Tibial artery (tissue), 4 donors: ENCODE results near the gene FAR2.
A peak's percentile ranks its signal among the peaks of the same experiment; 100 is the strongest.

ENCODE experiments used
- DNase-seq, 2 donors: peaks; one replicate each; pipeline ENCODE4 v3.0.0-alpha.2; 2019
- H3K27ac ChIP-seq, 2 donors: fragments of 200-600 bp; sonication (generic) in 1 of 2; 1 replicate in 1 of 2; 2 replicates in 1 of 2; pipeline ENCODE4 v1.5.1; 2018 to 2019; ENCODE audit warnings: mild to moderate bottlenecking in 1 of 2
- H3K27me3 ChIP-seq, 2 donors: fragments of 200-600 bp; sonication (generic) in 1 of 2; one replicate each; pipeline versions ENCODE4 v1.5.1 to v1.6.0; 2016 to 2019
- H3K36me3 ChIP-seq, 3 donors: fragments of 200-600 bp; sonication (generic) in 2 of 3; one replicate each; pipeline ENCODE4 v1.5.1; 2016 to 2019; ENCODE audit warnings: mild to moderate bottlenecking in 2 of 3
- H3K4me1 ChIP-seq, 4 donors: fragments of 200-600 bp; sonication (generic) in 2 of 4; 1 replicate in 3 of 4; 2 replicates in 1 of 4; pipeline ENCODE4 v1.5.1; 2016 to 2019
- H3K4me3 ChIP-seq, 2 donors: fragments of 200-600 bp; sonication (generic) in 1 of 2; 1 replicate in 1 of 2; 2 replicates in 1 of 2; pipeline ENCODE4 v1.5.1; 2018 to 2019; ENCODE audit warnings: mild to moderate bottlenecking in 2 of 2
- H3K9me3 ChIP-seq, 3 donors: fragments of 200-600 bp; sonication (generic) in 1 of 3; one replicate each; pipeline ENCODE4 v1.5.1; 2016 to 2019
- intact Hi-C: fragments of 100-400 bp; cut with DNase I; formaldehyde crosslinking; loops from one replicate; pipeline ENCODE4 v1.15.0; 2023; ENCODE audit warnings: low total_unique reads
- TF ChIP-seq, protein P1 (sequence below), 2 experiments: fragments of 200-600 bp in 1 of 2; fragments of 450-650 bp in 1 of 2; IDR thresholded peaks; one replicate each; pipeline ENCODE4 v1.5.1; 2017 to 2019; ENCODE audit warnings: antibody characterized with exemption in 2 of 2, mild to moderate bottlenecking in 1 of 2, moderate library complexity in 1 of 2

The FAR2 gene

DNA sequence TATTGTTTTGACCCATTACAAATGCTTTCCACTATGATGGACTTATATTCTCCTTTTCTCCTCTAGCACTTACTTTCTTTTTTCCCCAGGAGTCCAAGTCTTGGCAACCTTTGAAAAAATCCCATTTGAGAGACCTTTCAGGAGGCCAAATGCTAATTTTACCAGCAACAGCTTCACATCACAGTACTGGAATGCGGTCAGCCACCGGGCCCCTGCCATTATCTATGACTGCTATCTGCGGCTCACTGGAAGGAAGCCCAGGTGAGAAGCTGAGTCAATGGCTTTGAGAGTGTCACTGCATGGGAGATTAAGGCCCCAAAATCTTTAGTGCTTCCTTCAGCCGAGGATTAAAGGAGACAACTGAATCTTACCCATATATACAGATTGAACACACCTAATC, 167.7 kb downstream of the FAR2 start:
- TF ChIP-seq, protein P1, sequence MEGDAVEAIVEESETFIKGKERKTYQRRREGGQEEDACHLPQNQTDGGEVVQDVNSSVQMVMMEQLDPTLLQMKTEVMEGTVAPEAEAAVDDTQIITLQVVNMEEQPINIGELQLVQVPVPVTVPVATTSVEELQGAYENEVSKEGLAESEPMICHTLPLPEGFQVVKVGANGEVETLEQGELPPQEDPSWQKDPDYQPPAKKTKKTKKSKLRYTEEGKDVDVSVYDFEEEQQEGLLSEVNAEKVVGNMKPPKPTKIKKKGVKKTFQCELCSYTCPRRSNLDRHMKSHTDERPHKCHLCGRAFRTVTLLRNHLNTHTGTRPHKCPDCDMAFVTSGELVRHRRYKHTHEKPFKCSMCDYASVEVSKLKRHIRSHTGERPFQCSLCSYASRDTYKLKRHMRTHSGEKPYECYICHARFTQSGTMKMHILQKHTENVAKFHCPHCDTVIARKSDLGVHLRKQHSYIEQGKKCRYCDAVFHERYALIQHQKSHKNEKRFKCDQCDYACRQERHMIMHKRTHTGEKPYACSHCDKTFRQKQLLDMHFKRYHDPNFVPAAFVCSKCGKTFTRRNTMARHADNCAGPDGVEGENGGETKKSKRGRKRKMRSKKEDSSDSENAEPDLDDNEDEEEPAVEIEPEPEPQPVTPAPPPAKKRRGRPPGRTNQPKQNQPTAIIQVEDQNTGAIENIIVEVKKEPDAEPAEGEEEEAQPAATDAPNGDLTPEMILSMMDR (IDR thresholded peaks at IDR 0.05): no peak
- H3K27ac ChIP-seq: no peak overlapping the region
- H3K36me3 ChIP-seq: no peaks in the 10 kb centered on the region
- H3K4me3 ChIP-seq: no peak overlapping the region
- H3K4me1 ChIP-seq: peaks cover 0 to 6% (median 0%) of the 10 kb centered on the region in 4 donors
- H3K27me3 ChIP-seq: no peaks in the 10 kb centered on the region
- peak in 1 of 2 donors; percentile 22 for DNase-seq
- H3K9me3 ChIP-seq: no peaks in the 10 kb centered on the region
- intact Hi-C loops: no loop called here

DNA sequence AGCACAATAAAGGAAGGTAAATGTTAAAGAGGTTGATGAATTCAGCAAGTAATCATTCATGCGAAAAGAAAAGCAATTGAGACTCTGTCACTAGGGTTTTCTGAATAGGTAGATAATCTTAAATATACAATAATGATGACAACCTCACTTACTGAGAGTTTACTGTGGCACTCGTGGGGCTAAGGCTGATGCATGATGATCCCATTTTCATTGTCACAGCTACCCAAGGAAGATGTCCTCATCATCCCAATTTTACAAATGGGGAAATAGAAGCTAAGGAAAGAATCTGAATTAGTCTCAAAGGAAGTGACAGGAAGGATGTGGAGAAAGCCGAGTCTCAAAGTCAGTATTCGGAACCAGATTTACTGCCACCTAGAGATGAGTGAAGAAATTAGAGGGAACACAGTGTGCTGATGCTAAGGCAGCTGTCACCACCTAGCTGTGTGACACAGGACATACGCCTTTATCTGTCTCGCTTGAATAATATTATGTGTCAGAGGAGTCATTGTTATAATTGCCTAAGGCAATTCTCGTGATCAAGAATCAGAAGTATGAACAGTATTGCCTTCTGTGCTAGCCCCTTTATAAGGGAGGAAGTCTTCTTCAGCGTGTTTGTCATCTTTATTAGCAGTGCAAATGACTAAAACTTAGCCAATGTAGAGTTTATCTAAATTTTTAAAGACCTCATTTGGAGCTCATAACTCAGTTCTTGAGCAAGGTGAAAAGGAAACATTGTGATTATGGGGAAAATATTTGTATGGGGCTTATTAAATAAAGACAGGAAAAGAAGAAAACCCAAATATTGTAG, 168.7 kb downstream of the FAR2 start:
- TF ChIP-seq, protein P1 (IDR thresholded peaks at IDR 0.05): peak; percentile 46 to 47
- Histone ChIP-seq H3K4me1 (peaks cover 0 to 6% (median 0%) of the 10 kb centered on the region in 4 donors), H3K27me3 (no peaks in the 10 kb centered on the region), H3K4me3 (no peak overlapping the region), H3K27ac (no peak overlapping the region), H3K36me3 (peaks cover 0 to 7% (median 1%) of the 10 kb centered on the region in 3 donors), H3K9me3 (no peaks in the 10 kb centered on the region)
- intact Hi-C loops: no loop called here
- DNase-seq: peak in 1 of 2 donors; percentile 25

DNA sequence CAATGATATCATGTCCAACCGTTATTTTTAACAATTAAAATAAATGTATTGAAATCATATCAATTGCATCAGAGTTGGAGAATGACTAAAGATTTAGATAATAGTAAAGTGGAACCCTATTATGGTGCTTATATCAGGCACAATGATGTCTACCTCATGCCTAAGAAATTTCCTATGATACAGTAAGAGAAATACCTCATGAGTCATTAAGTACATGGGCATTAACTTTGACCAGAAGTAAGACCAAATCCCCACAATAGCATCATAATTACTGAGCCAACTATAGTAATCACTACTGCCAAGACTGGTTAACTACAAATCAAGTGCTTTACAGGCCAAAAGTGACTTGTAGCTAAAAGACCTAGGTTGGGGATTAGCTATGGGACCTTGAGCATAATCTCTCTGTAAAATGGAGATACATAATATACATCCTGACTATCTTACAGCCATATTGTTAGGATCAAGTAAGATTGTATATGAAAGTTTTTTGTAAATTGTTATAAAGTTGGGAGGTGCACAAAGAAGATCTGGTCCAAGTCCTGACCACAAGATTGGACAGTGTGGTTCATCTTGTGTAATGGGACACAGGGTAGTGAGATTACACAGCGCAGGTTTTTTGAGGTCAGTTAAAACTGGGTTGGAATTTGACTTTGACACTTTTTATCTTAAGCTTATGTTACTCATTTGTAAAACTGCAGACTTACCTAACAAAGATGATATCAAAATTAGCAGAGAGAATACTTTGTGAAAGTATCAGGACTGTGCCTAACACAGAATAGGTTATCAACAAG, 171.4 kb downstream of the FAR2 start:
- Histone ChIP-seq H3K27ac (no peak overlapping the region), H3K36me3 (peaks cover 0 to 16% (median 10%) of the 10 kb centered on the region in 3 donors), H3K9me3 (no peaks in the 10 kb centered on the region), H3K4me3 (no peak overlapping the region), H3K27me3 (no peaks in the 10 kb centered on the region), H3K4me1 (peaks cover 0 to 6% (median 0%) of the 10 kb centered on the region in 4 donors)
- no peak for DNase-seq
- intact Hi-C loops: no loop called here
- TF ChIP-seq, protein P1 (IDR thresholded peaks at IDR 0.05): no peak

DNA sequence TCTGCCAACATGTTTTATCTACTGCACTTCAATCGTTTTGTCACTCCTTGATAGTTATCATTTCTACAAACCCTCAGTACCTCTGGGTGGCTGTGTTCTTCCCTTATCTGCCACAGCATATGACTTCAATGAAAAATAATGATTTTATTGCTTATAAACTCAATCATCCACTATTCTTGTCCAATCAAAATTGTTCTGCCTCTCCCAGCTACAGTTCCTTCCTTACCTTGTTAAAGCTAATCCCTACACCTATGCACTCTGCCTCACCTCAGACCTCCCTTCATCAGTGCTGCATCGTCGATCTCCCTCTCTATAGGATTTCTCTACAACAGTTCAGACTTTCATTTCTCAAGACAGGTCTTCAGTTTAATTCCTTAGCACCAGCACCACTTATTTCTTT, 173.1 kb downstream of the FAR2 start:
- no peak overlapping the region for H3K4me3 ChIP-seq
- H3K36me3 ChIP-seq: peaks cover 0 to 16% (median 10%) of the 10 kb centered on the region in 3 donors
- intact Hi-C loops: no loop called here
- no peaks in the 10 kb centered on the region for H3K9me3 ChIP-seq
- no peak overlapping the region for H3K27ac ChIP-seq
- no peaks in the 10 kb centered on the region for H3K4me1 ChIP-seq
- no peak for DNase-seq
- TF ChIP-seq, protein P1 (IDR thresholded peaks at IDR 0.05): no peak
- H3K27me3 ChIP-seq: no peaks in the 10 kb centered on the region

DNA sequence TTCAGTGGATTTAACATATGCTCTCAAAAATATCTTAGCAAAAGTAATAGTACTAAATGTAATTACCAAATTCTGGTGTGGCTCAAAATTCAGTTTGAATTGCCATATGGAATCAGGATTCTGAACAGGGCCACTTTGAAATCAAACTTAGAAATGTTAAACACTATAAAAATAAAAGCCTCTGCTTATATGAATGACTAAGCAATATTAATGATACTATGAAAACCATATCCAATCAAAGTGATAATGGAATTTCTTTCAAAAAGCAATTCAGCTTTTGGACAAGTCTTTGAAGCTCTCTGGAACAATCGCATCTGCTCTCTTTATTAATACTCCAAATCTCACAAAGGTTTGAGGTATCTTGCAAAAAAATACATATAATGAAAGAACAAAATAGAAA, 180.3 kb downstream of the FAR2 start:
- Histone ChIP-seq H3K4me3 (no peak overlapping the region), H3K27ac (no peak overlapping the region), H3K4me1 (no peaks in the 10 kb centered on the region), H3K36me3 (no peaks in the 10 kb centered on the region), H3K27me3 (no peaks in the 10 kb centered on the region), H3K9me3 (no peaks in the 10 kb centered on the region)
- TF ChIP-seq, protein P1 (IDR thresholded peaks at IDR 0.05): no peak
- DNase-seq: no peak
- intact Hi-C loops: no loop called here
